ENCODE measurements around the gene GIT2.
"Not testable (repeated sequence)": the region's sequence is repeated elsewhere in the genome, so short reads cannot be mapped to it uniquely, and the experiment has no call there.

Gene GIT2

GRCh38 chr12:109931143-109931542 is 65.0 kb downstream of the GIT2 start:
- peaks cover 50% of the 10 kb centered on the region for H3K36me3 Mint-ChIP-seq (ENCODE audit: low read depth)
- H3K27ac Mint-ChIP-seq, result no peak overlapping the region
- no peaks in the 10 kb centered on the region for H3K4me1 Mint-ChIP-seq (ENCODE audit: low read depth)

GRCh38 chr12:109930028-109930800 is 66.0 kb downstream of the GIT2 start:
- peaks cover 43% of the 10 kb centered on the region for H3K36me3 Mint-ChIP-seq (ENCODE audit: low read depth)
- no peak overlapping the region for H3K4me3 Mint-ChIP-seq
- H3K27ac Mint-ChIP-seq, result no peak overlapping the region
- H3K9me3 Mint-ChIP-seq, result no peaks in the 10 kb centered on the region
- H3K4me1 Mint-ChIP-seq (ENCODE audit: low read depth), result no peaks in the 10 kb centered on the region
- H3K27me3 Mint-ChIP-seq, result no peaks in the 10 kb centered on the region

More at GRCh38 chr12:109931143-109931542, 65.0 kb downstream of the GIT2 start:
- Mint-ChIP-seq H3K9me3 (no peaks in the 10 kb centered on the region), H3K4me3 (no peak overlapping the region), H3K27me3 (no peaks in the 10 kb centered on the region)

DNA sequence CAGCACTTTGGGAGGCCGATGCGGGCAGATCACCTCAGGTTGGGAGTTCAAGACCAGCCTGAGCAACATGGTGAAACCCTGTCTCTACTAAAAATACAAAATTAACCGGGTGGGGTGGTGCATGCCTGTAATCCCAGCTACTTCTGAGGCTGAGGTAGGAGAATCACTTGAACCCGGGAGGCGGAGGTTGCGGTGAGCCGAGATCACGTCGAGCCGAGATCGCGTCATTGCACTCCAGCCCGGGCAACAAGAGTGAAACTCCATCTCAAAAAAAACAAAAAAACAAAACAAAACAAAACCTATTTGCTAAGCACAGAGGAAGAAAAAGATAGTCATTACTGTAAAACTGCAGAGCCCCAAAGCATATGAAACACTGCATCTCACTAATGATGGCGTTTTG is 66.8 kb downstream of the GIT2 start:
- not testable (repeated sequence) for H3K4me3 Mint-ChIP-seq; H3K9me3 Mint-ChIP-seq; H3K27ac Mint-ChIP-seq; H3K27me3 Mint-ChIP-seq; H3K4me1 Mint-ChIP-seq (ENCODE audit: low read depth)
- H3K36me3 Mint-ChIP-seq (ENCODE audit: low read depth), result peaks cover 44% of the 10 kb centered on the region

- Mint-ChIP-seq H3K4me1 (ENCODE audit: low read depth) (no peaks in the 10 kb centered on the region), H3K27me3 (no peaks in the 10 kb centered on the region), H3K36me3 (ENCODE audit: low read depth) (peaks cover 36% of the 10 kb centered on the region), H3K9me3 (no peaks in the 10 kb centered on the region), H3K4me3 (no peak overlapping the region), H3K27ac (no peak overlapping the region)
Observed at GRCh38 chr12:109928058-109928656, 68.0 kb downstream of the GIT2 start.

GRCh38 chr12:109927622-109928021 is 68.5 kb downstream of the GIT2 start:
- Mint-ChIP-seq H3K36me3 (ENCODE audit: low read depth) (peaks cover 32% of the 10 kb centered on the region), H3K9me3 (no peaks in the 10 kb centered on the region), H3K27ac (no peak overlapping the region), H3K4me1 (ENCODE audit: low read depth) (no peaks in the 10 kb centered on the region), H3K4me3 (no peak overlapping the region), H3K27me3 (no peaks in the 10 kb centered on the region)

DNA sequence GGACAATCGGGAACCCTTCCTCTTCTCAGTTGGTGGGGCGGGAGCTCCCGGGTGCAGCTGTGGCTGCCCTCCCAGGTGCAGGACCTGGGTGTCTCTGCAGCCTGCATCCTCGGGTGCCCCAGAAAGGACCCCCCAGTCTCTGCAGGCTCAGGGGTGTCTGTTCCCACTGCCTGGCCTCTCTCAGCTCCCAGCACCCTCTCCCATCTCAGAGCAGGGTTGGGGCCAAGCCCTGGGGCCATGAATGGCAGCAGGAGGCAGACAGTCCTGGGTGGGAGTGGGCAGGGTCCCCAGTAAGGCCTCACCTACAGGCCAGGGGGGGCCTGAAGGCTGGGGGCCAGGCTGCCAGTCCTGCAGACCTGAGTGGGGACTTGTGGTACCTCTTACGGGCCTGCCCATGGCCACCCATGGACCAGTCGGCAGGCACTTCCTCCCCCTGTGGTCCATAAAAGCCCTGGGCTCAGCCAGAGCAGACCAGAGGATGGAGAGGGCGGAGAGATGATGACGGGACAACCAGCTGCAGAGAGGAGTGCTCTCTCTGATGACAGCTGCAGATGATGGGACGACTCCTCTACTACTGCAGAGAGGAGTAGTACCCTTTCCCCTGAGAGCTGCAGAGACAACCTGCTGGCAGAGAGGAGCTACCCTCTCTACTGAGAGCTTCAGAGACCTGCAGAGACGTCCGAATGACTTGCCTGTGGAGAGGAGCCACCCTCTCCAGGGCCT is 69.5 kb downstream of the GIT2 start:
- Mint-ChIP-seq H3K4me1 (ENCODE audit: low read depth) (no peaks in the 10 kb centered on the region), H3K27ac (no peak overlapping the region), H3K9me3 (no peaks in the 10 kb centered on the region), H3K4me3 (no peak overlapping the region), H3K36me3 (ENCODE audit: low read depth) (peaks cover 26% of the 10 kb centered on the region), H3K27me3 (no peaks in the 10 kb centered on the region)

DNA sequence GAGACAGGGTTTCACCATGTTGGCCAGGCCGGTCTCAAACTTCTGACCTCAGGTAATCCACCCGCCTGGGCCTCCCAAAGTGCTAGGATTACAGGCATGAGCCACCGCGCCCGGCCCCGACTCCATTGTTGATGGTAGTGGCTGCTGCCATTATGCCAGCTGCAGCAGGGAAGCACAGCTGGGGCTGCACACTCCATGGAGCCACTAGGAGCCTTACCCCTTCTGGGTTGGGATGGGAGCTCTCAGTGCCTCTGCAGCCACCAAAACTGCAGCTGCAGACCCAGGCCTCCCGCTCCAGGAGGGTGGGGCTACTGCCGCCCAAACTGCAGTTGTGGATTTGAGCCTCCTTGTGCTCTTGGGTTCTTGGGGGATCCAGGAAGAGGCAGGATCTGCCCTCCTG is 70.2 kb downstream of the GIT2 start:
- Mint-ChIP-seq H3K27ac (no peak overlapping the region), H3K27me3 (no peaks in the 10 kb centered on the region), H3K4me1 (ENCODE audit: low read depth) (no peaks in the 10 kb centered on the region), H3K4me3 (no peak overlapping the region), H3K9me3 (no peaks in the 10 kb centered on the region), H3K36me3 (ENCODE audit: low read depth) (peaks cover 22% of the 10 kb centered on the region)

GRCh38 chr12:109925185-109925840 is 70.9 kb downstream of the GIT2 start:
- Mint-ChIP-seq H3K27ac (no peak overlapping the region), H3K9me3 (no peaks in the 10 kb centered on the region), H3K36me3 (ENCODE audit: low read depth) (peaks cover 27% of the 10 kb centered on the region), H3K27me3 (no peaks in the 10 kb centered on the region), H3K4me3 (no peak overlapping the region), H3K4me1 (ENCODE audit: low read depth) (no peaks in the 10 kb centered on the region)

- Mint-ChIP-seq H3K4me3 (no peak overlapping the region), H3K27ac (no peak overlapping the region), H3K4me1 (ENCODE audit: low read depth) (no peaks in the 10 kb centered on the region)
Observed at GRCh38 chr12:109923481-109924245, 72.5 kb downstream of the GIT2 start.

GRCh38 chr12:109923038-109923437 is 73.1 kb downstream of the GIT2 start:
- no peak overlapping the region for H3K4me3 Mint-ChIP-seq
- peak overlapping the region; percentile 24 for H3K27ac Mint-ChIP-seq
- no peaks in the 10 kb centered on the region for H3K27me3 Mint-ChIP-seq
- H3K4me1 Mint-ChIP-seq (ENCODE audit: low read depth), result no peaks in the 10 kb centered on the region
- peaks cover 46% of the 10 kb centered on the region for H3K36me3 Mint-ChIP-seq (ENCODE audit: low read depth)
- H3K9me3 Mint-ChIP-seq, result no peaks in the 10 kb centered on the region

More at GRCh38 chr12:109923481-109924245, 72.5 kb downstream of the GIT2 start:
- Mint-ChIP-seq H3K9me3 (no peaks in the 10 kb centered on the region), H3K36me3 (ENCODE audit: low read depth) (peaks cover 43% of the 10 kb centered on the region), H3K27me3 (no peaks in the 10 kb centered on the region)

- Mint-ChIP-seq H3K9me3 (no peaks in the 10 kb centered on the region), H3K4me1 (ENCODE audit: low read depth) (no peaks in the 10 kb centered on the region), H3K27me3 (no peaks in the 10 kb centered on the region), H3K4me3 (no peak overlapping the region), H3K27ac (no peak overlapping the region), H3K36me3 (ENCODE audit: low read depth) (peaks cover 49% of the 10 kb centered on the region)
Observed at GRCh38 chr12:109921982-109922381, 74.2 kb downstream of the GIT2 start.

GRCh38 chr12:109920261-109920780 is 75.8 kb downstream of the GIT2 start:
- Mint-ChIP-seq H3K4me1 (ENCODE audit: low read depth) (no peaks in the 10 kb centered on the region), H3K27ac (no peak overlapping the region), H3K4me3 (no peak overlapping the region), H3K36me3 (ENCODE audit: low read depth) (peaks cover 64% of the 10 kb centered on the region), H3K9me3 (no peaks in the 10 kb centered on the region), H3K27me3 (no peaks in the 10 kb centered on the region)

- H3K27ac Mint-ChIP-seq, result no peak overlapping the region
- H3K9me3 Mint-ChIP-seq, result no peaks in the 10 kb centered on the region
- H3K27me3 Mint-ChIP-seq, result no peaks in the 10 kb centered on the region
- H3K4me3 Mint-ChIP-seq, result no peak overlapping the region
- peaks cover 63% of the 10 kb centered on the region for H3K36me3 Mint-ChIP-seq (ENCODE audit: low read depth)
- H3K4me1 Mint-ChIP-seq (ENCODE audit: low read depth), result no peaks in the 10 kb centered on the region
Observed at GRCh38 chr12:109919456-109919855, 76.7 kb downstream of the GIT2 start.

- H3K4me1 Mint-ChIP-seq (ENCODE audit: low read depth), result no peaks in the 10 kb centered on the region
- no peak overlapping the region for H3K27ac Mint-ChIP-seq
- no peaks in the 10 kb centered on the region for H3K27me3 Mint-ChIP-seq
Observed at GRCh38 chr12:109916045-109916444, 80.1 kb downstream of the GIT2 start.

More at GRCh38 chr12:109916045-109916444, 80.1 kb downstream of the GIT2 start:
- Mint-ChIP-seq H3K4me3 (no peak overlapping the region), H3K9me3 (no peaks in the 10 kb centered on the region), H3K36me3 (ENCODE audit: low read depth) (peaks cover 75% of the 10 kb centered on the region)

Data from stimulated activated naive CD8-positive, alpha-beta T cell treated with anti-CD3 and anti-CD28 coated beads, Interleukin-15, Interleukin-2, amounts not matched to agents 100 ng/mL and 50 ng/mL, for 24 hours (primary cell).